Stimulated activated CD4-positive, alpha-beta T cell treated with anti-CD3 and anti-CD28 coated beads, Interleukin-4, amount 100 ng/mL, for 1 hour (primary cell): Measurements from ENCODE around the gene MNX1.

Experiments
- DNase-seq: peaks from one replicate; pipeline ENCODE4 v3.0.0-alpha.2; 2020

The MNX1 gene

GRCh38 chr7:156966387-156966786, 44.1 kb downstream of the MNX1 start:
- DNase-seq: no peak

- DNase-seq: no peak
Measured at GRCh38 chr7:156964971-156965370, 45.5 kb downstream of the MNX1 start.

GRCh38 chr7:156963472-156963871, 47.0 kb downstream of the MNX1 start:
- DNase-seq: no peak

- no peak for DNase-seq
Measured at GRCh38 chr7:156962897-156963296, 47.6 kb downstream of the MNX1 start.

GRCh38 chr7:156962145-156962544, 48.3 kb downstream of the MNX1 start:
- DNase-seq: no peak

GRCh38 chr7:156956727-156957126, 53.7 kb downstream of the MNX1 start:
- no peak for DNase-seq

- no peak for DNase-seq
Measured at GRCh38 chr7:156954941-156955340, 55.5 kb downstream of the MNX1 start.
